Duodenal mucosa (tissue), 2 donors: Measurements from ENCODE around the gene TP73.

Experiments
- H3K27ac ChIP-seq: one replicate; pipeline ENCODE4 v1.7.0; 2013; ENCODE audit warnings: low read depth, low read length
- H3K27me3 ChIP-seq, 2 donors: one replicate each; pipeline ENCODE4 v1.7.0; 2013; ENCODE audit warnings: low read length in 2 of 2, control low read depth in 1 of 2; ENCODE audit not compliant: insufficient read depth in 2 of 2, control insufficient read depth in 1 of 2
- H3K36me3 ChIP-seq, 2 donors: one replicate each; pipeline ENCODE4 v1.7.0; 2013; ENCODE audit warnings: low read length in 2 of 2, control low read depth in 1 of 2; ENCODE audit not compliant: insufficient read depth in 2 of 2, control insufficient read depth in 1 of 2
- H3K4me1 ChIP-seq, 2 donors: one replicate each; pipeline ENCODE4 v1.7.0; 2013; ENCODE audit warnings: low read length in 2 of 2, control low read depth in 1 of 2; ENCODE audit not compliant: insufficient read depth in 2 of 2, control insufficient read depth in 1 of 2
- H3K4me3 ChIP-seq, 2 donors: one replicate each; pipeline ENCODE4 v1.7.0; 2013; ENCODE audit warnings: low read length in 2 of 2, low read depth in 1 of 2
- H3K9ac ChIP-seq, 2 donors: one replicate each; pipeline ENCODE4 v1.7.0; 2013; ENCODE audit warnings: low read length in 2 of 2, low read depth in 1 of 2
- H3K9me3 ChIP-seq, 2 donors: one replicate each; pipeline ENCODE4 v1.7.0; 2013; ENCODE audit warnings: low read length in 2 of 2, control low read depth in 1 of 2; ENCODE audit not compliant: control insufficient read depth in 1 of 2

The TP73 gene

GRCh38 chr1:3642919-3643675, 9.2 kb upstream of the TP73 start:
- Histone ChIP-seq H3K27me3 (no peaks in the 10 kb centered on the region), H3K9me3 (no peaks in the 10 kb centered on the region), H3K36me3 (peaks cover 19 to 60% of the 10 kb centered on the region in 2 donors), H3K4me1 (peaks cover 0 to 7% of the 10 kb centered on the region in 2 donors), H3K27ac (no peak overlapping the region), H3K4me3 (no peak overlapping the region), H3K9ac (no peak overlapping the region)

GRCh38 chr1:3644273-3644672, 8.0 kb upstream of the TP73 start:
- no peak overlapping the region for H3K4me3 ChIP-seq
- no peaks in the 10 kb centered on the region for H3K9me3 ChIP-seq
- no peak overlapping the region for H3K27ac ChIP-seq
- peaks cover 19 to 48% of the 10 kb centered on the region in 2 donors for H3K36me3 ChIP-seq
- no peaks in the 10 kb centered on the region for H3K27me3 ChIP-seq
- peaks cover 9 to 16% of the 10 kb centered on the region in 2 donors for H3K4me1 ChIP-seq
- H3K9ac ChIP-seq, result no peak overlapping the region

GRCh38 chr1:3645247-3645646, 7.1 kb upstream of the TP73 start:
- peaks cover 16 to 39% of the 10 kb centered on the region in 2 donors for H3K36me3 ChIP-seq
- H3K27me3 ChIP-seq, result no peaks in the 10 kb centered on the region
- peaks cover 11 to 17% of the 10 kb centered on the region in 2 donors for H3K4me1 ChIP-seq
- no peak overlapping the region for H3K4me3 ChIP-seq
- H3K9me3 ChIP-seq, result no peaks in the 10 kb centered on the region
- H3K9ac ChIP-seq, result no peak overlapping the region
- no peak overlapping the region for H3K27ac ChIP-seq

GRCh38 chr1:3645666-3646355, 6.5 kb upstream of the TP73 start:
- Histone ChIP-seq H3K27ac (no peak overlapping the region), H3K27me3 (peaks cover 5% of the 10 kb centered on the region in 2 donors), H3K9me3 (no peaks in the 10 kb centered on the region), H3K36me3 (peaks cover 15 to 39% of the 10 kb centered on the region in 2 donors), H3K4me1 (peaks cover 11 to 17% of the 10 kb centered on the region in 2 donors), H3K4me3 (no peak overlapping the region), H3K9ac (no peak overlapping the region)

- Histone ChIP-seq H3K4me3 (no peak overlapping the region), H3K9me3 (no peaks in the 10 kb centered on the region), H3K4me1 (peaks cover 13 to 17% of the 10 kb centered on the region in 2 donors), H3K36me3 (peaks cover 12 to 33% of the 10 kb centered on the region in 2 donors), H3K27me3 (peaks cover 13% of the 10 kb centered on the region in 2 donors), H3K27ac (no peak overlapping the region), H3K9ac (no peak overlapping the region)
These were observed 5.7 kb upstream of the TP73 start for GRCh38 chr1:3646596-3646995.

- Histone ChIP-seq H3K4me3 (peak within 1 kb of the TSS; percentile 78 to 84), H3K9ac (peak within 1 kb of the TSS; percentile 69 to 71), H3K4me1 (peaks cover 14 to 17% of the 10 kb centered on the region in 2 donors), H3K27me3 (peaks cover 37 to 38% of the 10 kb centered on the region in 2 donors), H3K9me3 (no peaks in the 10 kb centered on the region), H3K36me3 (peaks cover 6 to 21% of the 10 kb centered on the region in 2 donors), H3K27ac (no peak within 1 kb of the TSS)
These were observed 2.7 kb upstream of the TP73 start, which contains the start of gene WRAP73 for GRCh38 chr1:3649342-3650247. WRAP73 (minus strand) TSS chr1:3650103; CDS start chr1:3649999, 104 bp downstream.

GRCh38 chr1:3650248-3651025, 1.9 kb upstream of the TP73 start:
- H3K27me3 ChIP-seq, result peaks cover 42 to 46% of the 10 kb centered on the region in 2 donors
- peak overlapping the region; percentile 78 to 84 for H3K4me3 ChIP-seq
- H3K9me3 ChIP-seq, result no peaks in the 10 kb centered on the region
- H3K27ac ChIP-seq, result no peak overlapping the region
- H3K36me3 ChIP-seq, result peaks cover 6 to 15% of the 10 kb centered on the region in 2 donors
- peaks cover 14 to 17% of the 10 kb centered on the region in 2 donors for H3K4me1 ChIP-seq
- peak overlapping the region in 1 of 2 donors; percentile 71 for H3K9ac ChIP-seq

- Histone ChIP-seq H3K4me3 (no peak overlapping the region), H3K27me3 (peaks cover 44 to 50% of the 10 kb centered on the region in 2 donors), H3K27ac (no peak overlapping the region), H3K36me3 (peaks cover 6 to 7% of the 10 kb centered on the region in 2 donors), H3K4me1 (peaks cover 14 to 17% of the 10 kb centered on the region in 2 donors), H3K9me3 (no peaks in the 10 kb centered on the region), H3K9ac (no peak overlapping the region)
These were observed 1.0 kb upstream of the TP73 start for GRCh38 chr1:3651026-3651929.
